OCI-LY3 (cell line): ENCODE measurements around the gene TRIM44.

Source experiments
- EZH2phosphoT487 ChIP-seq: fragments of 200-600 bp; shearing (Covaris generic); IDR thresholded peaks from 2 replicates; pipeline ENCODE4 v1.6.1; 2018; ENCODE audit warnings: antibody characterized with exemption, mixed run types, low read depth
- TF ChIP-seq, protein P1 (sequence below): fragments of 200-600, 300-600 bp; sonication (generic); IDR thresholded peaks from 2 replicates; pipeline ENCODE4 v1.5.1; 2014; ENCODE audit warnings: antibody characterized with exemption, low read length, low read depth

- no peak for TF ChIP-seq EZH2phosphoT487
- TF ChIP-seq, protein P1, sequence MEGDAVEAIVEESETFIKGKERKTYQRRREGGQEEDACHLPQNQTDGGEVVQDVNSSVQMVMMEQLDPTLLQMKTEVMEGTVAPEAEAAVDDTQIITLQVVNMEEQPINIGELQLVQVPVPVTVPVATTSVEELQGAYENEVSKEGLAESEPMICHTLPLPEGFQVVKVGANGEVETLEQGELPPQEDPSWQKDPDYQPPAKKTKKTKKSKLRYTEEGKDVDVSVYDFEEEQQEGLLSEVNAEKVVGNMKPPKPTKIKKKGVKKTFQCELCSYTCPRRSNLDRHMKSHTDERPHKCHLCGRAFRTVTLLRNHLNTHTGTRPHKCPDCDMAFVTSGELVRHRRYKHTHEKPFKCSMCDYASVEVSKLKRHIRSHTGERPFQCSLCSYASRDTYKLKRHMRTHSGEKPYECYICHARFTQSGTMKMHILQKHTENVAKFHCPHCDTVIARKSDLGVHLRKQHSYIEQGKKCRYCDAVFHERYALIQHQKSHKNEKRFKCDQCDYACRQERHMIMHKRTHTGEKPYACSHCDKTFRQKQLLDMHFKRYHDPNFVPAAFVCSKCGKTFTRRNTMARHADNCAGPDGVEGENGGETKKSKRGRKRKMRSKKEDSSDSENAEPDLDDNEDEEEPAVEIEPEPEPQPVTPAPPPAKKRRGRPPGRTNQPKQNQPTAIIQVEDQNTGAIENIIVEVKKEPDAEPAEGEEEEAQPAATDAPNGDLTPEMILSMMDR, result no peak
These were observed 124.5 kb downstream of the TRIM44 start for GRCh38 chr11:35787013-35787504.
